HepG2 (cell line): Measurements from ENCODE around the gene MT4. TPM values are rescaled to one million over a fixed set of nuclear protein-coding genes. Genes with fewer than 3 reads are reported as not detected.
A peak's percentile ranks its signal among the peaks of the same experiment; 100 is the strongest.

Experiments
- E2F1 ChIP-seq: sonication (generic); formaldehyde crosslinking; IDR thresholded peaks from 2 replicates; pipeline ENCODE4 v1.5.0; 2020; ENCODE audit warnings: missing genetic modification reagents
- ETV6 ChIP-seq: sonication (generic); formaldehyde crosslinking; conservative IDR thresholded peaks from 2 replicates; pipeline ENCODE4 v1.4.0; 2020; ENCODE audit warnings: missing genetic modification reagents
- IKZF5 ChIP-seq: IDR thresholded peaks from 2 replicates; pipeline ENCODE4 v1.6.1; 2018; ENCODE audit warnings: missing genetic modification reagents, mild to moderate bottlenecking, missing compliant biosample characterization
- KDM1A ChIP-seq: IDR thresholded peaks from 2 replicates; pipeline ENCODE4 v1.6.1; 2016; ENCODE audit warnings: missing compliant biosample characterization
- LCORL ChIP-seq, 2 experiments: fragments of 450-650 bp in 1 of 2; sonication (generic) in 1 of 2; formaldehyde crosslinking in 1 of 2; IDR thresholded peaks; 2 replicates each; pipeline versions ENCODE4 v1.5.0 to v1.6.1; 2017 to 2020; ENCODE audit warnings: antibody characterized with exemption in 1 of 2, missing genetic modification reagents in 1 of 2
- LRRFIP1 ChIP-seq: sonication (generic); formaldehyde crosslinking; conservative IDR thresholded peaks from 2 replicates; pipeline ENCODE4 v1.4.0; 2020; ENCODE audit warnings: missing genetic modification reagents
- NR2C2 ChIP-seq: sonication (generic); formaldehyde crosslinking; IDR thresholded peaks from 2 replicates; pipeline ENCODE4 v1.4.0; 2020; ENCODE audit warnings: missing genetic modification reagents, mild to moderate bottlenecking, moderate library complexity, borderline replicate concordance
- PAX8 ChIP-seq: sonication (generic); formaldehyde crosslinking; IDR thresholded peaks from 2 replicates; pipeline ENCODE4 v1.8.0; 2022; ENCODE audit warnings: mild to moderate bottlenecking, missing genetic modification reagents, borderline replicate concordance
- PRMT3 ChIP-seq: sonication (generic); formaldehyde crosslinking; IDR thresholded peaks from 2 replicates; pipeline ENCODE4 v1.8.1; 2022; ENCODE audit warnings: low read depth, mild to moderate bottlenecking, moderate library complexity, missing genetic modification reagents, borderline replicate concordance
- RFX1 ChIP-seq: fragments of 450-650 bp; IDR thresholded peaks from 2 replicates; pipeline ENCODE4 v1.6.1; 2017
- SALL1 ChIP-seq: sonication (generic); formaldehyde crosslinking; IDR thresholded peaks from 2 replicates; pipeline ENCODE4 v1.8.0; 2022; ENCODE audit warnings: mild to moderate bottlenecking, missing genetic modification reagents
- SMYD3 ChIP-seq: sonication (generic); formaldehyde crosslinking; IDR thresholded peaks from 2 replicates; pipeline ENCODE4 v1.8.1; 2023; ENCODE audit warnings: mild to moderate bottlenecking, missing genetic modification reagents
- ZBTB26 ChIP-seq: IDR thresholded peaks from 2 replicates; pipeline ENCODE4 v1.6.1; 2016; ENCODE audit warnings: missing compliant biosample characterization, missing genetic modification reagents, borderline replicate concordance
- ZKSCAN8 ChIP-seq: IDR thresholded peaks from 2 replicates; pipeline ENCODE4 v1.6.1; 2016; ENCODE audit warnings: borderline replicate concordance, missing genetic modification reagents, missing compliant biosample characterization
- ZNF138 ChIP-seq: sonication (generic); formaldehyde crosslinking; IDR thresholded peaks from 2 replicates; pipeline ENCODE4 v1.5.0; 2020; ENCODE audit warnings: mild to moderate bottlenecking, low read depth, missing genetic modification reagents
- ZNF280D ChIP-seq: sonication (generic); formaldehyde crosslinking; IDR thresholded peaks from 2 replicates; pipeline ENCODE4 v1.5.1; 2020; ENCODE audit warnings: mild to moderate bottlenecking, missing genetic modification reagents
- ZNF572 ChIP-seq: sonication (generic); formaldehyde crosslinking; IDR thresholded peaks from 2 replicates; pipeline ENCODE4 v1.5.1; 2020; ENCODE audit warnings: mild to moderate bottlenecking, missing genetic modification reagents
- ZNF619 ChIP-seq: sonication (generic); formaldehyde crosslinking; IDR thresholded peaks from 2 replicates; pipeline ENCODE4 v1.4.0; 2020; ENCODE audit warnings: mild to moderate bottlenecking, missing genetic modification reagents
- ZNF839 ChIP-seq: sonication (generic); formaldehyde crosslinking; IDR thresholded peaks from 2 replicates; pipeline ENCODE4 v1.4.0; 2020; ENCODE audit warnings: missing genetic modification reagents, mild to moderate bottlenecking, borderline replicate concordance
- ZSCAN12 ChIP-seq: sonication (generic); formaldehyde crosslinking; IDR thresholded peaks from 2 replicates; pipeline ENCODE4 v1.9.0; 2021; ENCODE audit warnings: mild to moderate bottlenecking, missing genetic modification reagents
- ZSCAN25 ChIP-seq: sonication (generic); formaldehyde crosslinking; IDR thresholded peaks from 2 replicates; pipeline ENCODE4 v1.8.0; 2022; ENCODE audit warnings: mild to moderate bottlenecking, missing genetic modification reagents
- polyA plus RNA-seq, 8 experiments: library from polyadenylated mRNA; depleted of rRNA in 3 of 8; stranded (reverse) in 7 of 8; unstranded in 1 of 8; fragments of >200 nt; fragmentation: Illumina TruSeq in 4 of 8; extraction: Trizol in 4 of 8; gene quantifications; 2 replicates each; pipeline versions ENCODE4 v1.2.1 to v1.2.3, GENCODE V29; 2011 to 2016; ENCODE audit warnings: low read depth in 4 of 8, missing spikeins in 1 of 8, mixed read lengths in 1 of 8; ENCODE audit not compliant: insufficient read depth in 1 of 8
- total RNA-seq, 5 experiments: library from RNA; depleted of rRNA; stranded (reverse); fragments of >200 nt; fragmentation: Illumina TruSeq; extraction: Trizol; gene quantifications; 2 replicates each; pipeline ENCODE4 v1.2.3, GENCODE V29; 2016; ENCODE audit warnings: low read depth in 1 of 5

MT4 gene
- total and polyA plus RNA-seq, 2 of the 13 experiments (the other 11 are each of a cell fraction or from before 2014, with no cell fraction given) = not detected

GRCh38 chr16:56607109-56607618 is 42.3 kb downstream of the MT4 start (continued):
- no peak for TF ChIP-seq RFX1
- TF ChIP-seq ZNF138 (CRISPR knock-in tag) = 0 out of 2 replicates have a peak, but pooled peaks have one; percentile 58
- no peak; the same call in 1 of the 2 replicates for TF ChIP-seq PAX8 (CRISPR knock-in tag)
- no peak for TF ChIP-seq LRRFIP1 (CRISPR knock-in tag)
- TF ChIP-seq ETV6 (CRISPR knock-in tag) = peak; percentile 89
- 0 out of 2 replicates have a peak, but pooled peaks have one; percentile 45 for TF ChIP-seq ZNF572 (CRISPR knock-in tag)
- TF ChIP-seq KDM1A (CRISPR knock-in tag) = peak; percentile 80
- TF ChIP-seq PRMT3 (CRISPR knock-in tag) = no peak
- TF ChIP-seq ZSCAN12 (CRISPR knock-in tag) = no peak
- TF ChIP-seq IKZF5 (CRISPR knock-in tag) = peak; percentile 95
- peak; percentile 82 for TF ChIP-seq ZBTB26 (CRISPR knock-in tag)
- no peak for TF ChIP-seq E2F1 (CRISPR knock-in tag)
- TF ChIP-seq ZKSCAN8 (CRISPR knock-in tag) = peak; percentile 24
- peak; percentile 91; the same call in 1 of the 2 replicates for TF ChIP-seq SALL1
- no peak; the same call in 1 of the 2 replicates for TF ChIP-seq ZNF619
- TF ChIP-seq ZSCAN25 = no peak; the same call in 1 of the 2 replicates
- TF ChIP-seq ZNF839 (CRISPR knock-in tag) = no peak; the same call in 1 of the 2 replicates
- 0 out of 2 replicates have a peak, but pooled peaks have one; percentile 60 for TF ChIP-seq ZNF280D (CRISPR knock-in tag)
- TF ChIP-seq NR2C2 = peak; percentile 59
- TF ChIP-seq SMYD3 (CRISPR knock-in tag) = peak; percentile 89
- TF ChIP-seq LCORL (IDR thresholded peaks at IDR 0.05) = no peak
- peak; percentile 66 for TF ChIP-seq LCORL (CRISPR knock-in tag; IDR thresholded peaks at IDR 0.05)
